Prostate gland (tissue), 2 donors: ENCODE measurements around the gene TRPM3. TPM values are rescaled to one million over a fixed set of nuclear protein-coding genes. Genes with fewer than 3 reads are reported as not detected.
"Not testable (repeated sequence)": the region's sequence is repeated elsewhere in the genome, so short reads cannot be mapped to it uniquely, and the experiment has no call there.

Experiments
- DNase-seq: peaks from one replicate; pipeline ENCODE4 v3.0.0-alpha.2; 2019; ENCODE audit warnings: low spot score
- H3K27ac ChIP-seq, 2 donors: fragments of 200-600 bp; sonication (generic); 2 replicates each; pipeline ENCODE4 v1.5.1; 2017 to 2019
- H3K27me3 ChIP-seq: fragments of 200-600 bp; sonication (generic); replicated peaks from 2 replicates; pipeline ENCODE4 v1.5.1; 2019; ENCODE audit not compliant: insufficient read depth
- H3K36me3 ChIP-seq, 2 donors: fragments of 200-600 bp; sonication (generic); 1 replicate in 1 of 2; 2 replicates in 1 of 2; pipeline versions ENCODE4 v1.5.1 to v1.8.1; 2017 to 2019
- H3K4me1 ChIP-seq: fragments of 200-600 bp; sonication (generic); replicated peaks from 2 replicates; pipeline ENCODE4 v1.5.1; 2019
- H3K4me3 ChIP-seq, 2 donors: fragments of 200-600 bp; sonication (generic); 2 replicates each; pipeline ENCODE4 v1.5.1; 2017 to 2019
- H3K9me3 ChIP-seq: fragments of 200-600 bp; sonication (generic); 2 replicates; pipeline ENCODE4 v1.5.1; 2017
- CTCF ChIP-seq, 4 experiments: fragments of 200-600 bp in 2 of 4; fragments of 450-650 bp in 2 of 4; sonication (generic) in 2 of 4; IDR thresholded peaks; 1 replicate in 3 of 4; 2 replicates in 1 of 4; pipeline ENCODE4 v1.5.1; 2016 to 2019; ENCODE audit warnings: antibody characterized with exemption in 4 of 4, mild to moderate bottlenecking in 2 of 4, moderate library complexity in 2 of 4
- POLR2A ChIP-seq: fragments of 450-650 bp; IDR thresholded peaks from one replicate; pipeline ENCODE4 v1.6.1; 2016; ENCODE audit warnings: antibody characterized with exemption, mild to moderate bottlenecking
- POLR2AphosphoS5 ChIP-seq: sonication (generic); formaldehyde crosslinking; IDR thresholded peaks from one replicate; pipeline ENCODE4 v1.6.1; 2017; ENCODE audit warnings: antibody characterized with exemption
- WGBS: methylation state at CpG from one replicate; pipeline ENCODE4 v1.1.5; 2018; 5-methylcytosine and 5-hydroxymethylcytosine counted together
- intact Hi-C: fragments of 100-400 bp; cut with DNase I; formaldehyde crosslinking; loops from one replicate; pipeline ENCODE4 v1.14.2; 2022
- total RNA-seq, 2 donors: library from RNA; depleted of rRNA; stranded (reverse); fragments of >200 nt; gene quantifications; one replicate each; pipeline ENCODE4 v1.1.0, GENCODE V29; 2016

TRPM3 gene
- total RNA-seq, 2 donors from 2014 or later: 0.32 to 18.7 TPM

GRCh38 chr9:70658765-70659164 is 462.7 kb downstream of the TRPM3 start:
- no peak overlapping the region for H3K4me3 ChIP-seq
- no peaks in the 10 kb centered on the region for H3K4me1 ChIP-seq
- no peaks in the 10 kb centered on the region for H3K27me3 ChIP-seq
- H3K27ac ChIP-seq: no peak overlapping the region
- no peaks in the 10 kb centered on the region for H3K9me3 ChIP-seq
- H3K36me3 ChIP-seq: no peaks in the 10 kb centered on the region
- intact Hi-C loops: no loop called here
- DNase-seq: no peak
- TF ChIP-seq POLR2A (no peak), POLR2AphosphoS5 (no peak), CTCF (IDR thresholded peaks at IDR 0.05) (no peak)

- TF ChIP-seq POLR2AphosphoS5: no peak
- no peak for TF ChIP-seq CTCF (IDR thresholded peaks at IDR 0.05)
- no peak for TF ChIP-seq POLR2A
- Histone ChIP-seq H3K27ac (no peak overlapping the region), H3K4me1 (no peaks in the 10 kb centered on the region), H3K9me3 (no peaks in the 10 kb centered on the region), H3K27me3 (no peaks in the 10 kb centered on the region), H3K36me3 (no peaks in the 10 kb centered on the region), H3K4me3 (no peak overlapping the region)
- 82% methylated on average over 1 of the region's 1 CpG for WGBS
- intact Hi-C loops: no loop called here
- DNase-seq: no peak
Observed at GRCh38 chr9:70656281-70656680, 465.1 kb downstream of the TRPM3 start.

- Histone ChIP-seq H3K4me1 (no peaks in the 10 kb centered on the region), H3K9me3 (no peaks in the 10 kb centered on the region), H3K36me3 (no peaks in the 10 kb centered on the region), H3K4me3 (no peak overlapping the region), H3K27ac (no peak overlapping the region), H3K27me3 (no peaks in the 10 kb centered on the region)
- 78% methylated on average over 1 of the region's 1 CpG for WGBS
- intact Hi-C loops: no loop called here
- TF ChIP-seq POLR2A: no peak
- TF ChIP-seq POLR2AphosphoS5: no peak
- TF ChIP-seq CTCF (IDR thresholded peaks at IDR 0.05): no peak
- no peak for DNase-seq
Observed at GRCh38 chr9:70654144-70654543, 467.3 kb downstream of the TRPM3 start.

GRCh38 chr9:70644627-70645026 is 476.8 kb downstream of the TRPM3 start:
- intact Hi-C loops: loop anchor here (5.0 kb wide), 2 partner anchors 283 to 358 kb away; no protein-coding TSS in a partner anchor
- not testable (repeated sequence) for H3K27ac ChIP-seq, H3K4me3 ChIP-seq, DNase-seq, H3K27me3 ChIP-seq, H3K9me3 ChIP-seq, H3K4me1 ChIP-seq, H3K36me3 ChIP-seq

- TF ChIP-seq POLR2AphosphoS5 (no peak), POLR2A (no peak), CTCF (IDR thresholded peaks at IDR 0.05) (no peak)
- intact Hi-C loops: loop anchor here (5.0 kb wide), 2 partner anchors 285 to 360 kb away; no protein-coding TSS in a partner anchor
- H3K4me1 ChIP-seq: no peaks in the 10 kb centered on the region
- H3K27me3 ChIP-seq: no peaks in the 10 kb centered on the region
- H3K4me3 ChIP-seq: no peak overlapping the region
- no peaks in the 10 kb centered on the region for H3K36me3 ChIP-seq
- DNase-seq: no peak
- H3K27ac ChIP-seq: no peak overlapping the region
- 88% methylated on average over 8 of the region's 8 CpGs for WGBS
- H3K9me3 ChIP-seq: no peaks in the 10 kb centered on the region
Observed at GRCh38 chr9:70642341-70642740, 479.1 kb downstream of the TRPM3 start.
